ENCODE measurements around the gene PKN1.

The PKN1 gene

DNA sequence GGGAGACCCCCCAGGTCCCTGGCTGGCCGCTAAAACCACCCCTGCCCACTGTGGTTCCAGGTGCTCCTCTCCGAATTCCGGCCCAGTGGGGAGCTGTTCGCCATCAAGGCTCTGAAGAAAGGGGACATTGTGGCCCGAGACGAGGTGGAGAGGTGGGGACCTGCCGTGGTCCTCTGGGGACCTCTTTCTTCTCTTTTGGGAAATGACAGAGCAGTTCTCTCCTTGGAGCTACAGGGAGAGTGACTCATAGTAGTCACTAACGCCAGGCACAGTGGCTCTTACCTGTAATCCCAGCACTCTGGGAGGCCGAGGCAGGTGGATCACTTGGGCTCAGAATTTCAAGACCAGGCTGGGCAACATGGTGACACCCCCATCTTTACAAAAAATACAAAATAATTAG is 34.7 kb downstream of the PKN1 start:
- no peak for DNase-seq

DNA sequence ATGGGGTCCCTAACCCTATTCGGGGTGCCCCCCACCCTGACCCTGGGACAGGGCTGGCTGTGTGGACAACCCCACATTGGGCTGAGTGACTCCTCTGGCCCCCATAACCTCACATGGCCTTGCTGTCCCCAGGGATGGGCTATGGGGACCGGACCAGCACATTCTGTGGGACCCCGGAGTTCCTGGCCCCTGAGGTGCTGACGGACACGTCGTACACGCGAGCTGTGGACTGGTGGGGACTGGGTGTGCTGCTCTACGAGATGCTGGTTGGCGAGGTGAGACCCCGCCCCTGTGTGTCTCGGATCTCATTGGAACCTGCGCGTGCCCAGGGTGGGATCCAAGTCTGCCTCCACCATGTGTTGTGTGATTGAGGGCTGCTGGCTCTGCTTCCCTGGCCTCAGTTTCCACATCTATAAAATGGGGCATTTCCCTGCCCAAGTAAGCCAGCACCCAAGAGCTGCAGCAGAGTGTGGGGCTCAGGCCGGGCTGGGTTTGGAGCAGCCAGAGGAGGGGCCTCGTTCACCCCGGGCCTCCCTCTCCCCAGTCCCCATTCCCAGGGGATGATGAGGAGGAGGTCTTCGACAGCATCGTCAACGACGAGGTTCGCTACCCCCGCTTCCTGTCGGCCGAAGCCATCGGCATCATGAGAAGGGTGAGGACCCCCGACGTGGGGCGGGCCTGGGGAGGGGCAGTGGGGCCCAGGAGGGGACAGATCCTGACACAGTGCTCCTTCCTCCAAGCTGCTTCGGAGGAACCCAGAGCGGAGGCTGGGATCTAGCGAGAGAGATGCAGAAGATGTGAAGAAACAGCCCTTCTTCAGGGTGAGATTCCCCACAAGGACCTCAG is 37.1 kb downstream of the PKN1 start:
- DNase-seq, result no peak

DNA sequence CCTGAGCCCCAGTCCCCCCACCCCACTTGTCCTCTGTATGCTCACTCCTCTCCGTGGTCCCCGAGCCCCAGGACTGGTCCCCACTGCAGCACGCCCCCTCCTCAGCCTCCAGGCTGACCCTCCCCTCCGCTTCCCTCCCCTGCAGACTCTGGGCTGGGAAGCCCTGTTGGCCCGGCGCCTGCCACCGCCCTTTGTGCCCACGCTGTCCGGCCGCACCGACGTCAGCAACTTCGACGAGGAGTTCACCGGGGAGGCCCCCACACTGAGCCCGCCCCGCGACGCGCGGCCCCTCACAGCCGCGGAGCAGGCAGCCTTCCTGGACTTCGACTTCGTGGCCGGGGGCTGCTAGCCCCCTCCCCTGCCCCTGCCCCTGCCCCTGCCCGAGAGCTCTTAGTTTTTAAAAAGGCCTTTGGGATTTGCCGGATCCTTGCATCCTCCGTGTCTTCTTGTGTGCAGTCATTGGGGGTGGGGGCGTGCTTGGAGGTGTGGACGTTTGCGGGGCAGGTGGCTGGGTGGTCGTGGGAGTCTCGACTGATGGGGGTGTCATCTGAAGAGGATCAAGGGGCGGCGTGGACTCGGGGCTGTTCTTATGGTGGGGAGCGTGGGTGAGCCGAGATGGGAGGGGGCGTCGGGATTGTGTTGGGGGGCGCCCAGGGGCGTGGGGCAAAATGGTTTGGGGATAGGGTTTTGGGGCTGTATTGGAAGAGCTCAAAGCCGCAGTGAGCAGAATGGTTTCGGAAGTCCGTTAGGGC is 38.5 kb downstream of the PKN1 start:
- DNase-seq, result no peak

DNA sequence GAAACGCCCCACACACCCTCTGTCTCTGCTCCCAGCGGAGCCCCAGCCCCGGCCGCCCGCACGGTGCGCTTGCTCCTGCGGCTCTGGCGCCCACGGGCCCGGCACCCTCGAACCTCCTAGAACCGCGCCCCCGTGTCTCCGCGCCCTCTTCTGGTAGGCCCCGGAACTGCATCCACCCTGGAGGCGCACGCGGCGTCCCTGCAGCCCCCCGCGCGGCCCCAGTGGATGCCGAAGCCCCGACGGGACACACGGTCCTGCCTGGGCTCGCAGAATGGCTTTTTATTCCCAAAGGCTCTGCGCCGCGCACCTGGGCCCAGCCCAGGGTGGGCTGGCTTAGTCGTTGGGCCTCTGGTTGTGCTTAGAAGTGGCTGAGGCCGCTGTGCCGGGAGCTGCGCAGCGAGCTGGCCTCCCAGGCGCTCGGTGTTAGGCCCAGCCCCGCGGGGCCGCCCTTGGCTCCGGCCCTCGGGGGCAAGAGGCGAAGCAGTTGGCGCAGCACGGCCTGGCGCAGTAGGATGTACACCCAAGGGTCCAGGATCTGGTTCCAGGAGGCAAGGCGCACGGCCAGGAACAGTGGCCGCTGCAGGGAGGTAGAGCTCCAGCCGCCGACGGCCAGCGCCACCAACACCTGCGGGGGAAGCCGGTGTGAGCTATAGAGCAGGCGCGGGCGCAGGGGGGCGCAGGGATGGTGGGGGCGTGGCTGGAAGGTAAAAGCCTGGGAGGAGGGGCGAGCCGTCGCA is 39.3 kb downstream of the PKN1 start:
- peak; percentile 86 for DNase-seq

DNA sequence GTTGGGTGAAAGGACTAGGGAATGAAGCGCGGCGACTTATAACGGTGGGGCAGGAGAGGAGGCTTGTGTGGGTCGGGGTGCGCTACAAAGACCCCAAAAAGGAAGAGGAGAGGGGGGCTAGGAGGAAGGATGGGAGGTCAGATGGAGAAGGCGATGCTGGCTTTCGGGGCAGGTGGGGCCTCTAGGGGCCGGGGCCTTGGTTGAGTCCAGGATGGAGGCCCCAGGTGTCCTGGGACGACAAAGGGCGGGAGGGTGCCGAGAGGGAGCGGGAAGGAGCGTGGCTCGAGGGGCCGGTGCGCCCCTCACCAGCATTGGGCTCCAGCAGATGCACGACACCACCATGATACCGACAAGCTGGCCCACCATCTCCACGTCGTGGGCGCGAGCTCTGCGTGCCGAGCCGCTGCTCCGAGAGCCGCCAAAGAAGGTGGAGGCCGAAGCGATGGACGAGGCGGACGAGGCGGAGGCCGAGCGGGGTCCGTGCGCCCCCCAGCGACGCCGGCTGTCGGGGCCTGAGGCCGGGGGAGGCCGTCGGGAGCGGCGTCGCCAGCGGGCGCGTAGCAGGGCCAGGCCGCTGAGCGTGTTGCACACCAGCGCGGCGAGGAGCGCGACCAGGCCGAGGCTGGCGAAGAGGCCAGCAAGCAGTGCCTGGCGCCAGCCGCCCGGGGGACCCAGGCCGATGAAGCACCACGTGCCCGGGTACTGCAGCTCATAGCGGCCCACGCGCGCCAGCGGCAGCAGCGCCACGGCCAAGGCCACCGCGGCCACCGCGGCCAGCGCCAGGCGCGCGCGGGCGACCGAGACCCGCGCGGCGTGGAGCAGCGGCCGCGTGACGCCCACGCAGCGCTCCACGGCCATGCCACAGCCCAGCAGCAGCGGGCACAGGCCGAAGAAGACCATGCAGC is 40.2 kb downstream of the PKN1 start:
- DNase-seq, result no peak

DNA sequence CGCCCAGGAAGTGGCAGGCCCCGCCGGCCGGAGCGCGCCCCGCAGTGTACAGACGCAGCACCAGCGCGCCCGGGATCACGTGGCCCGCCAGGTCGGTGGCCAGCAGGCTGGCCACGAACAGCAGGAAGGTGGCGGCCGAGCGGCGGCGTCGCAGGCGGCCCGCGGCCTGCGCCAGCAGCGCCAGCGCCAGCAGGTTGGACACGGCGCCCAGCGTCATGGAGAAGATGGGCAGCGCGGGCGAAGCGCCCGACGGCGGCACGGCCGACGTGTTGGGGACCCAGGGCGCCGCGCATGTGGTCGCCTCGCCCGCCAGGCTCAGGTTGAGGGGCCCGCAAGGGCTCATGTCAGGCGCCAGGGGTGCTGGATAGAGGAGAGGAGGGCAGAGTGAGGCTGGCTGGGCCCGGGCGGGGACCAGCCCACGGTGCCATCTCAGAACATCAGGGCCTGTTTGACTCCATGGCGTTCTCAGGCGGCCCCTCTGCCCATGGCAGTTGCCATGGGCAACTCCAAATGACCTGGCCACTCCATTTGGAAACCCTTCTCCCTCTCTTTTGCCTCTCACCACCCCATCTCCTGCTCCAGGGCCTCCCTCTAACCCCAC is 41.0 kb downstream of the PKN1 start:
- no peak for DNase-seq

DNA sequence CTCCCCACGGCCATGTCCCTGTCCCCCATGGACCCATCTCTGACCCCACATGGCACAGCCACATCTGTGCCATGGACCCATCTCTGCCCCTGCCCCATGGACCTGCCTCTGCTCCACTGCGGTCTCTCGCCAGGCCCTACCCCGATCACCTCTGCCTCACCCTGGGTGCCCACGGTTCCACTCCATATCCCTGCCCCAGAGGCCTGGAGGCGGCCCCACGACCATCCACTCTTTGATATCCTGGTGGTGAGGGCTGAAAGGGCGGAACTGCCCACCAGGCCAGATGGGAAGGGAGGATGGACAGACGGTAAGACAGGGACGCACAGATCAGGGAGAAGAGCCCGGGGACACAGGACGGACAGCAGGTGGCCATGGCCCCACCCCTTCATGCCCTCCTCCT is 41.7 kb downstream of the PKN1 start:
- DNase-seq, result no peak

DNA sequence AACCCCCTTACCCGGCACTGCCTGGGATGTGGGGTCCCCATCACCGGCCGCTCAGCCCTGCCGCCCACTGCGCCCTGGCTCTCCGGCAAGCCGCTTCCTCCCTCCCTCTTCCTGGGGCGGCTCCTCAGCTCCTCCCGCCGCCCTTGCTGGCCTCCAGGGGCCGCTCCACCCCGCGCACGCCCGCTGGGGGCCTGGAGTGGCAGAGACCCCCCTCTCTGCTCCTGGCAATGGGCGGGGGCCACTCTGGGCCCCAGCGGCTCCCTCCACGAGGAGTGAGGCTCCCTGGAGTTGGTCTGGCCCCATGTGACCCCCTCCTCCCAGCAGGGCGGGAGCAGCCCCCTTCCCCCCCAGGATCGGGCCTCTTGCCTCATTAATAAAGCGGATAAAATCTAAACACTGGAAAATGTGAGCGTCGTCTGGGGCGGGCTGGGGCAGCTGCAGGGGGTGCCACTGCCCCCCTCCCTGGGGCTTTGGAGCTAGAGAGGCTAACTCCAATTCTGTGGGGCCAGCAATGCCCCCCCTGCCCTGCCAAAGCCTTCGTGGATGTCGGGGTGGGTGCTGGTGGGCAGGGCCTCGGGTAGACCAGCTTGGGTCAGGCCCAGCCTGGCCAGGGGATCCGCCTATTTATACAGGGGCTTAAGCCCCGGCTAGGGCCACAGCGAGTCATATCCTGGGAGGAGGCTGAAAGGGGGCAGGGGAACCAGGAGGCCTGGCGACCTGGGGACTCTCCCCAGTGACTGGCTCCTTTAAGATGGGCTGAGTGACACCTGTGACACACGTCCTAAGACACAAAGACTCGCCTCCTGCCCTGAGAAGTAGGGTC is 42.4 kb downstream of the PKN1 start, which contains the start of gene PTGER1:
TSS of gene PTGER1 (minus strand) at position 104 of the 823 bp plus-strand sequence. CDS start 1,034 bp downstream, outside the sequence.
- peak; percentile 41 for DNase-seq

DNA sequence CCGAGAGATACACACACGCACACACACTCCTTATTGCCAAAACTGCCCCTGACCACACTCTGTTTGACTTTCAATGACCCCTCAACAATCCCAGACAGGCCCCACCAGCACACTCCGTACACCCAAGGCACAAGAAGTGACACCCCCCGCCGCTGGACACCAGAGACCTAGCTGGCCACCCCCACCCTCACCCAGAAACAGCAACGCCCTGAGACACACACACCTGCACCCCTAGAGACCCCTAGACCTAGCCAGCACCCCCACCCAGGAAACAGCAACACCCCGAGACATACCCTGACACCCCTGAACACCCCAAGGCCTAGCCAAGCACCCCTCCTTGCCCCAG is 43.2 kb downstream of the PKN1 start:
- no peak for DNase-seq

DNA sequence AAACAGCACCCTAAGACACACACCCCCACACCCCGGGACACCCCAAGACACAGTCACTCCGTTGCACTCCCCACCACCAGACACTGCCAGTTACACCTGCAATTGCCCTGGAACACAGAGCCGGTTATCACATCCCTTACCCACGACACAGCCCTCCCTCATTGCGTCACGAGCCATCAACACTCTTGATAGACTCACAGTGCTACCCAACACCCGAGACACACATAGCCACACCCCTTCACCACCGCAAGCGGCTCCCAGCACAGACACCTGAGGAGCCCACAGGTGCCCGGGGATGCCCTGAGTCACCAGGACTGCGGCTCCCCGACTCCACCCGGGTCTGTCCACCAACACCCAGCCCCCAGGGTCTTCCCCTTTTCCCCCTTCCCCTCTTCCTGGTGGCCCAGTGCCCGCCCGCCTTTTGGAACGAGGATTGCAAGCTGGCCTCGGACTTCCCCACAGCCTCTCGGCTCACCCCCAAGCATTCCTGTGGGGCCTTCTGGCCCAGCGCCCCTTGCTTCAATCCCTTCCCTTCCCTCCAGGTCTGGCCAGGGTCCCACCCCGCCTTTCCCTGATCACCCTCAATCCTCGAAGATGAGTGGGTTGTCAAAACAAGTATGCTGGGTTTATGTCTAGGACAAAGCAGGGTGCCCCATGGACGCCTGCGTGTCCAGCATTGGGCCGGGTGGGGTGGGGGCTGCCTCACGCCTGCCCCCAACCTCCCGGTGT is 43.7 kb downstream of the PKN1 start:
- DNase-seq, result peak; percentile 74

DNA sequence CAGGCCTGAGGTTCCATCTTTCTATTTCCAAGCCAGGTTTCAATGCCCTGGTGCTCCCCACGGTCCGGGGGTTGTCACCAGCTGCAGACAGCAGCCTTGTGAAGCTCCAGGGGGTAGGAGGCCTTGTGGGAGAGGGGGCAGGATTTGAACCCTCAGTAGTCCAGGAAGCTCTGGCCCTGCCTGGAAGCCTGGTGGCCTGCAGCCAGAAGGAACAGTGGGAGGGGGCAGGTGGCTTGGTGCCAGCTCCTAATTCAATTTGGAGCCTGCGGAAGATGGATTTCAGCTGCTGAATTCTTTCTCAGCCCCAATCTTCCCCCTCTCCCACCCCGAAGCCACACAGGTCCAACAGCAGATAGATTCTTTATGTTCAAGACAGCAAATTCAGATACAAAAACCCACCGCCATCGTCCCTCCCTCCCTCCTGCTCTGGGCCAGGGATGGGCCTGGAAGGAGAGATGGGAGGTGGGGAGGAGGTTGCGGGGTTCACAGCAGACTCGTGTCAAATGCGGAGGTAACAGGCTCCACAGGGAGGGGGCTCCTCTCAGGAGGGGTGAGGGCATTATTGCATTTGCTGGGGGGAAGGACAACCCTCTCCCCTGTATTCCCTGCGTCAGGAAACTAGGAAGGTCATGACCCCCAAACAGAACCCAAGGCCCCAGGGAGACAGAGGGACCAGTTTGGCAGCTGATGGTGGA is 44.5 kb downstream of the PKN1 start:
- DNase-seq, result no peak

DNA sequence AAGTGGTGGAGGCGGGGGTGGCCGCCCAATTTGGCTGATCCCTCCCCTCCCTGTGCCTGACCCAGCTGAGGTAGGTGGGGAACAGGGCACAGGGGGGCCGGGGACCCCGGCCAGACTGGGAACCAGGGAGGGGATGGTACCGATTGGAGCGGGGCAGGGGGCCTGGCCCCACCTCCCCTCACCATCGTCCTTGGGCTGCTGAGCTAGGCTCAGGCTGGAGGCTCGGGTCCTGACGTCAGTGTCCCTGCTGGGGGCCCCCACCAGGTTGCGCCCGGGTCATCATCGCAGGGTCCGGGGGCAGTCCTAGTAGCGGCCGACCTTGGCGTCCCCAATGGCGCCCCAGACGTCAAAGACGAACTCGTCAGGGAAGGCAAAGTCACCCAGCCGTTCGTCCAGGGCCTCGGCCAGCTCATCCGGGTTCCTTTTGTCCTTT is 45.0 kb downstream of the PKN1 start:
- no peak for DNase-seq

DNA sequence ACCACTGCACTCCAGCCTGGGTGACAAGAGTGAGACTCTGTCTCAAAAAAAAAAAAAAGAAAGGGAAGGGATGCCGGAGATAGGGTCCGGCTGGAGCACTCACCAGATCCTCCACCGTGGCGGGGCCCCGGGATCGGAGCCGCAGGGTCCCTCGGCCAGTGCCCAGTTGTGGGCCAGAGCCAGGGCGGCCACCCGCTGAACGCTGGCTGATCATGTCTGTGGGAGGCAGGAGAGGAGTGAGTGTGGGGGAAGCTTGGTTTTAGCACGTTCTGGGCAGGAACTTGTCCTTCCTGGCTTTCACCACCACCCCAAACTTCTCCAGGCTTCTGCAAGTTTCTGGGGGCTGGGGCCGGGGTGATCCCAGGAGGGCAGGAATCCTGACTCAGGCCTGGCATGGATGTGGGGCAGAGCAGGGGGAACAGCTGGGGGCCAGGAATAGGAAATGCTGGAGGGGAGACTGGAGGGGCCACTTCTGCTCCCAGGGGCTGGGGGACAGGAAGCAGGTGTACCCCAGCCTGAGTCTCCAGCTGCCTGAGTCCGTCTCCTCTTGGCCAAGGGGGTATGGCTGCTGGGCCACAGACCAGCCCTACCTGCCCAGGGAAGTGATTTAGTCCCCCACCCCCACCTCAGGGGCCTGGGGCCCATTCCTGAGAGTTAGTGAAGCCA is 46.3 kb downstream of the PKN1 start:
- DNase-seq, result no peak

DNA sequence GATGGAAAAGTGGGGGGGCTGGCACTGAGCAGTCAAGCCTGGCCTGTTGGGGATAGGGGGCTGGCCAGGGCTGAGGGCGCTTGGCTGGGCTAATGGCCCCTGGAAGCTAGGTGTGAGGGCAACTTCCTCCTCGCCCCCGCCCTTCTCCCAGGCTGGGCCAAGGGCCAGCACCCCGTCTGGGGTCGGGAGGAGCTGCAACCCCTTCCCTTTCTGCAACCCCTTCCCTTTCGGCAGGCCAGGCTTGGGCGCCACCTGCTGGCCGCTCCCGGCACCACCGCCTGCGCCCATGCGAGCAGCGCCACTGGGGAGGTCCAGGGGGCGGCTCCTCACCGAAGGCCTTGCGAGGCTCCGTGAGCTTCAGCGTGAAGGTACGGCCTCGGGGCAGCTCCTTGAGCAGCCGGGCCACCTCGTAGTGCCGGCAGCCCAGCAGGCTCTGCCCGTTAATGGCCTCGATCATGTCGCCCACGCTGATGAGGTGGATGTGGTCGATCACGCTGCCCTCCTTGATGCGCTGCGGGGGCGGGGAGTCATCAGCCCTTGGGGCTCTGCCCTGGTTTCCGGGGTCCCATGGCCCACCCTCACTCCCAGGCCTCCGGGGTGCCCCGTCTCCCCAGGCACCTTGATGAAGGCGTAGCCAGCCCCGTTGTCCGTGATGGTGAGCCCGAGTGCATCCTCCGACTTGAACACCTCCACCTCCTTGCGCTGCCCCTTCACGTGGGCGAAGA is 47.0 kb downstream of the PKN1 start:
- peak; percentile 78 for DNase-seq

DNA sequence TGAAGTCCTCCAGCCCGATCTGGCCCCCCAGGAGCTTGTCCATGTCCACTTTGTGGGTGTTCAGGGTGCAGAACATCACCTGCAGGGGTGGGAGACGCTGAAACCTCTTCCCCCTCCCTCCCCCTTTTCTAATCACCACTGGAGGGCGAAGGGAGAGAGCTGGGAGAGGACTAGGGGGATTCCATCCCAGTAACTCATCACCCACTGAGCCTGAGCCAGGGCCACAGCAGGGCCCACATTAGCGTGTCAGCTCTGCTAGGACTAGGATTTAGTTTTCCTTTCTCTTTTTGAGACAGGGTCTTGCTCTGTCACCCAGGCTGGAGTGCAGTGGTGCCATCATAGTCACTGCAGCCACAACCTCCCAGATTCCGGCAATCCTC is 47.6 kb downstream of the PKN1 start:
- DNase-seq, result no peak

DNA sequence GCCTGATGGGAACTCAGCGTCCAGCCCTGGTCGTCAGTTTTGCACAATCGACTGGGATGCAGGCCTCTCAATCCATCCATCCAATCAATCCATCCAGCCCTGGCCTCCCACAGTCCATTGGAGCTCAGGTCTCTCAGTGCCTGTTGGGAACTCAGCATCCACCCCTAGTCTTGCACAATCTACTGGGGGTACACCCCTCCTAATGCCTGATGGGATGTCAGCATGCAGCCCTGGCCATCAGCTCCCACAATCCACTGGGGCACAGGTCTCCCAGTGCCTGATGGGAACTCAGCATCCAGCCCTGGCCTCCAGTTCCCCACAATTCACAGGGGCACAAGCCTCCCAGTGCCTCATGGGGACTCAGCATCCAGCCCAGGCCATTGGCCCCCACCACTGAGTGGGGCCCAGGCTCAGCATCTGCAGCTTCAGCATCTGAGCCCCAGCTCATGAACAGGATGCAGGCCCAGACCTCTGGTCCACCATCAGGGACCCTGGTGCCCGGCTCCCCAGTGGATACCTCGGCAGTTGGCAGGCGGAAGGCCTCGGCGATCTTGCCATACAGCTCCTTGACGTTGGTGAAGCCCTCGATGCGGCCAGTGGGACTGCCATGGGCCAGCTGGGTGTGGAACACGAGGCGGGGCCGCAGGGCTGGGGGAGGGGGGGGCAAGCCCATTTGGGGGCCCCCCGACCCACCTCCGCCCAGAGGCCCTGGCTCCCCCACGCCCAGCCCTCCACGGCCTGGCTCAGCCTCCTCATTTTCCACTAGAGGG is 49.3 kb downstream of the PKN1 start:
- no peak for DNase-seq

DNA sequence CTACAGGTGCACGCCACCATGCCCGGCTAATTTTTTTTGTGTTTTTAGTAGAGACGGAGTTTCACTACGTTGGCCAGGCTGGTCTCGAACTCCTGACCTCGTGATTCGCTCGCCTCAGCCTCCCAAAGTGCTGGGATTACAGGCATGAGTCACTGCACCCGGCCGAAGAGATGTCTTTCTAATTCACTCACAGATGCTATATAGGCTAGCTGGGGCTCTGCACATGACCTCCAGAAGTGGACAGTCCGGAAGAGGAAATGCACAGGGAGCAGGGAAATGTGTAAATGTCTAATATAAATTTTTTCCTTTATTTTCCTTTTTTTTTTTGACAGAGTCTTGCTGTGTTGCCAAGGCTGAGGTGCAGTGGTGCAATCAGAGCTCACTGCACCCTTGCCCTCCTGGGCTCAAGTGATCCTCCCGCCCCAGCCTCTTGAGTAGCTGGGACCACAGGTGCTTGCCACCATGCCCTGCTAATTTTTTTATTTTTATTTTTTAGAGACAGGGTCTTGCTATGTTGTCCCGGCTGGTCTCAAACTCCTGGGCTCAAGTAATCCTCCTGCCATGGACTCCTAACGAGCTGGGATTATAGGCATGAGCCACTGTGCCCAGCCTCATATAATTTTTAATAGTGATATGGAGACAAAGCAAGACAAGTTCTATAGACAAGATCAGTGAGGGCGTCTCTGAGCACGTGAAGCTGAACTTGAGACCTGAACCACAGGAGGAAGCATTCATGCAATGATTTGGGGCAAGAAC is 54.4 kb downstream of the PKN1 start:
- no peak for DNase-seq

Data from CD4-positive, alpha-beta T cell treated with Interleukin-12 subunit alpha and Interleukin-12 subunit beta, for 1 hour (primary cell).